Posterior vena cava (tissue), 2 donors: ENCODE results near the gene FGF14. TPM values are rescaled to one million over a fixed set of nuclear protein-coding genes. Genes with fewer than 3 reads are reported as not detected.
"Not testable (repeated sequence)": the region's sequence is repeated elsewhere in the genome, so short reads cannot be mapped to it uniquely, and the experiment has no call there.

Source experiments
- DNase-seq: peaks from one replicate; pipeline ENCODE4 v3.0.0-alpha.2; 2020; ENCODE audit warnings: low spot score
- intact Hi-C, 2 donors: fragments of 100-400 bp; cut with DNase I; formaldehyde crosslinking; loops; one replicate each; pipeline versions ENCODE4 v1.14.1 to v1.14.2; 2022 to 2023
- total RNA-seq, 2 donors: library from RNA; stranded (reverse); fragmentation: NEBNext Ultra II Directional; extraction: Animal tissue kit (Norgen Biotek cat#: 25700); gene quantifications; one replicate each; pipeline ENCODE4 v1.2.1, GENCODE V29; 2021
- donor health status: DM: yes; HTN: yes; CAD: no.
- donor health status: DM: yes; HTN: yes; CAD: no.

The FGF14 gene
- total RNA-seq, 2 donors from 2014 or later, result 4.6 to 6.6 TPM

DNA sequence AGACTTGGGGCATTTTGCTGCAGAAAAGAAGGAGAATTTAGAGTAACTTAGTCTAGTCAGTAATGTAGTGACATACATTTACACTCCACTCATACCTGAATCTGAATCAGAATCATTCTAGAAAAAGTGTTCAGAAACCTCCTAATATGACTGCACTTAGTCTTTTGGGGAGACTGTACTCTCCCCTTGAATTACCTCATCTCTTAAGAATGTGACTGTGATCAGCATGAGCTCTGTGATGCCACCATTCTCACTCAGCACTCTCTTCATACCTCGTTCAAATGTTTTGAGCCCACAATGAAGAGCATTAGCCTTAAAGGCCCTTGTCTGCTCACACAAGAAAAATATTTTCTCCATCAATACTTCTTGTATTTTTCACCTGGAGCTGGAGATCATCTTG is 229.4 kb downstream of the FGF14 start:
- intact Hi-C loops, result no loop called here
- no peak for DNase-seq

- no peak for DNase-seq
- intact Hi-C loops, result no loop called here
These were observed 231.5 kb downstream of the FGF14 start for GRCh38 chr13:102170305-102170704.

DNA sequence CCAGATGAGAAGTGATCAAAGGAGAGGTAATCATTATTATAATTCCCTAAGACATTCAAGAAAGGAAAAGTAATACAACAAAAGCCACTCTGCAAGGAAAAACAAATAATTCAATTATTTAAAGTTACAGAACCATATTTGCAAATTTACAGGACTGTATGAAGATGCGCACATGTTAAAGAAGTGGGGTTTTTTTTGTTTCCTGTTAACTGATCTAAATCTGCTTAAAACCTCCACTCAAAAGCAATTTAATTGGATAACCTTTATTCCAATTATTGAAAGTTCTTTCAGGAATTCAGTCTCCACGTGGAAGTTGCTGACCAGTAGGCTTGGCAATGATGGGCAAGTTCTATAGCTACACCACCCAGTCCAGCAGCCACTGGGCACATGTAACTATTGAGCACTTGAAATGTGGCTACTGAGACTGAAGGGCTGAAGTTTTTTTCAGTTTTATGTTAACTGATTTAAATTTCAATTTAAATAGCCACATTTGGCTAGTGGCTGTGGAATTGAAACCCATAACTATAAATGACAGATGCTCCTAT is 232.3 kb downstream of the FGF14 start:
- DNase-seq, result no peak
- intact Hi-C loops, result no loop called here

GRCh38 chr13:102152790-102153189 is 249.1 kb downstream of the FGF14 start:
- intact Hi-C loops, result no loop called here
- no peak for DNase-seq

DNA sequence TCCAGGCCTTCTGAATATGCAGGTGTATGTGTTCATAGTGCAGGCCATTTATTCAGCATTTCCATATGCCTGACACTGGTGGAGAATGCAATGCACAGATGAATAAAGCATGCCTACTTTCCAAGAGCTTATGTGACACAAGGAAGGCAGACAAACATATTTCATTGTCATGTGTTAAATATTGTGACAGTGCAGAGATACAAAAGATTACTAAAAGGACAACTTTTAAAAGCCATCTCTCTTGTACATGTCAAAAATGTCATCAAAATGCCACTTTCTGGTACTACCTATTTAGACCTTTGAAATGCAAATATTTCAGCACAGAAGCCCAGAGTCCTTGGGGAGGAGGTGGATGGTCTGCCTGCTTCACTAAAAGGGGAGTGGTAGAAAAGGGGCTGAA is 254.5 kb downstream of the FGF14 start:
- intact Hi-C loops, result no loop called here

DNA sequence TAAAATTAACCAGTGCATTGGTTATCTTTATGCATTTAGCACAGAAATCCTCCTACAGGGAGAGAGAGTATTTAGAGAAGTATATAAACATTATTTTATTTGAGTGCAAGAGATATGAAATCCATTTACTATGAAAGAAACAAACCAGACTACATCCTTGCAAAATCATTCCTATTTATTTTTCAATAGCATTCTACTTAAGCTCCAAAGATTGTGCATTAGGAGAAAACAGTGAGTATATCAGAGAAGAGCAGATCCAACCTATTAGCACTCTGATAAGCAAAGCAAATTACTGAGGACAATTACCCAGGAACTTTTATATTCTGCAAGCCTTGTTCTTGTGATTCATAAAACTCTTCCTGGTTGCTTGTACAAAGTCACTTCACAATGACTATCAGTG is 256.1 kb downstream of the FGF14 start:
- no peak for DNase-seq
- intact Hi-C loops, result no loop called here

More for the DNA sequence above, 254.5 kb downstream of the FGF14 start:
- DNase-seq, result no peak

DNA sequence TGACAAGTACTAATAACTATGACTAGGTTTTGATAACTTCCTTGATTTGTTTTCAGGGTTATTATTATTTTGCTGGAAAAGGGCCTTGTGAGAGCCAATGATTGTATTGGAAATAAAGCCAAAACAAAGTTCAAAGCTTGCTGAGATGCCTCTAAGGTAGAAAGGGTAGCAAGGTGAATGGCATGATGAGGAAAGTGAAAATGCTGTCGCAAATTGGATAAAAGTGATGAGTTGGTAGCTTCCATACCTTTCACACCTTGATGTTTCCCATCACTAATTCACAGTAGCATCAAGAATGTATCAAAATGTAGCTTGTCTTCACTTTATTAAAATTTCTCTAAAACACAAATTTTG is 259.4 kb downstream of the FGF14 start:
- no peak for DNase-seq
- intact Hi-C loops, result no loop called here

GRCh38 chr13:102141625-102142472 is 260.0 kb downstream of the FGF14 start:
- intact Hi-C loops, result no loop called here
- no peak for DNase-seq

- DNase-seq, result no peak
- intact Hi-C loops, result no loop called here
These were observed 262.2 kb downstream of the FGF14 start for GRCh38 chr13:102139626-102140025.

GRCh38 chr13:102138635-102139190 is 263.1 kb downstream of the FGF14 start:
- DNase-seq, result no peak
- intact Hi-C loops, result no loop called here

DNA sequence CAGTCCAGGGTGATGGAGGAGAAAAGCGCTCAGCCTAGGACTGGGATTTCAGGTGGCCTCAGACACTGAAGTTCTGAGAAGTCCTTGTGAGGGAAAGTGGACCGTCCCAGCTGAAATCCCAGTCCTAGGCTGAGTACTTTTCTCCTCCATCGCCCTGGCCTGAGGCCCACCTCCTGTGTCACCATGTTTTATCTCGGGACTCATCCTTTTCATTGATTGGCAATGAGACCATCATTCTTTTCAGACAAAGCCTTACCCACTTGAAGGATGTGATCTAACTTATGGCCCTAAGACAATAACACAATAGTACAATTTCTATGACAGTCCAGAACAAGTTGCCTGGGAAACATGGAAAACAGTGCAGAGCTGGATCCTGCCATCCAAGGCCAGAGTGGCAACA is 263.9 kb downstream of the FGF14 start:
- intact Hi-C loops, DNase-seq: not testable (repeated sequence)

- no peak for DNase-seq
These were observed 265.0 kb downstream of the FGF14 start for GRCh38 chr13:102136735-102137296.

DNA sequence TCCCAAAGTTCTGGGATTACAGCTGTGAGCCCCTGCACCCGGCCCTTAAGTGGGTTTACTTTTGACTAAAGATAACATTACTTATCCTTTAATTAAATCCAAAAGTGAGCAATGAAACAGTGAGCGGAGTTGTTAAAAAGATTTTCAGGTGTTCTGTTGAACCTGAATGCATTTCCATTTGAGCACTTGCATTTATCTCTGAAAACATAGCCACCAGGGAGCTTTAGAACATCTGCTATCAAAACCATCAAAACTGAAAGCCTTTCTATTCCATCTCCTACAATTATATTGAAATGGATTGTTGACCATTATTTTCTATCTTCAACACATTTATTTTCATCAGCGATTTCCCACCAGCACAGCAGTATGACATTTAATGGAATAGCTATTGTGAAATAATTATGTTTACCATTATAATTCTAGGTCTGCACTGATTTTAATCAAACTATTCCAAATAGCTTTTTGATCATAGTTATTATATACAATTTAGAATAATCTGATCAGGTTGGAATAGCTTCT is 269.0 kb downstream of the FGF14 start:
- no peak for DNase-seq
- intact Hi-C loops, result no loop called here

More at GRCh38 chr13:102136735-102137296, 265.0 kb downstream of the FGF14 start:
- intact Hi-C loops, result no loop called here

GRCh38 chr13:102131246-102131645 is 270.6 kb downstream of the FGF14 start:
- no peak for DNase-seq
- intact Hi-C loops, result no loop called here

DNA sequence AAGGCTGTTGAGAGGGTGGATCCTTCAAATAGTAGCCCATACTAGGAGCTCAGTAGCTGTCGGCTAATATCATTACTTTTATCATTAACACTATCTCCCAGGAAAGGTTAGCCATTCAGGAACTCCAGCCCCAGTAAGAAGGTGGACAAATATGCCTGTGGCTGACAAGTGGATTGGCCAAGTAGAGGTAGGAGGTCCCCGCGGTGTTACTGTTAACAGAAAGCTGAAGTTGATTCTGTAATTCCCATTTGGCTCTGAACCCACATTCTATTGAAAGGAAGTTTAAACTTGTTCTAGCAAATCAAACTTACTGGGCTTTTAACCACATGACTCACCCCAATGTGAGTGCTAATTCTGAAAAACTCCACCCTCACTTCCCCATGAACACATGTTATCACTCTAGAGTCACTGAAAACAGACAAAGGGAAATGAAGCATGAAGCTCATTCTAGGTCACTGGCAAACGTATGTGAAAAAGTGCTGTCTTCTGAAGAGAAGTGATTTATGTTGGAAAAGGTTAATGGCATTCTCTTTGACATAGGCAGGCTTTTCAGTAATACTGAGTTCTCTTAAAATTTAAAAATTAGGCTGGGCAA is 273.5 kb downstream of the FGF14 start:
- intact Hi-C loops, result no loop called here
- DNase-seq, result no peak

DNA sequence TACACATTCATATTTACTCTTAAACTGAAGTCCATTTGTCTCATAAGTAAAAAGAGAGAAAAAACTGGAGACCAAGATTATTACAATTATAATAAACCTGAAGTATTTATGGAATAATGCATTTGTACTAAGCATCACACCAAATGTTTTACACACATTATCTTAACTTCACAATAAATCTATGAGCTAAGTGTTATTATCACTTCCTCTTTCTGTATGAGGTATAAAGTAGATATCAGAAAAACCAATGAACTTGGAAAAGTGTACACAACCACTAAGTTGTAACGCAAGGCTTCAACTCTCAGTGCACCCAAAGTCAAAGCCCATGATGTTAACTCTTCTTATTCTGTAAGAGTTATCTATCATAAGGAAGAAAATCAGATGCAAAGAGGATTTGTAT is 274.7 kb downstream of the FGF14 start:
- no peak for DNase-seq
- intact Hi-C loops, result no loop called here

DNA sequence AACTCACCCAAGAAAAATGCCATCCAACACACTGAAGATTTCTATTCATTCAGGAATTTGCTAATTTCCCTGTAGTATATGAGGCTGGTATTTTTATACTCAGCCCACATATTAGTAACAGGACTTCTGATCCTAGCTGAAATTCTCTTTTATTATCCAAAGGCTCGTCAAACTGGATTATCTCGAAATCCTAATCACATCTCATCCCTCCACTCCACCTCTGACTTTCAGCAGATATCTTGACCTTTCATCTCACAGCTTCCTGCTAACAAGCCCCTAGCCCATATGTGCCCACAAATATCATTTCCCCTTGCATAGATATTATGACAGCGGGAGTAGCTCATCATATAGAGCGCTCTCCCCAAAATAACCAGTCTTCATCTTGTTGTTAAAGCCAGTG is 279.7 kb downstream of the FGF14 start:
- intact Hi-C loops, result no loop called here
- no peak for DNase-seq

GRCh38 chr13:102117175-102117831 is 284.5 kb downstream of the FGF14 start:
- no peak for DNase-seq
- intact Hi-C loops, result no loop called here

GRCh38 chr13:102103469-102103868 is 298.4 kb downstream of the FGF14 start:
- intact Hi-C loops, result no loop called here
- no peak for DNase-seq
